Karpas-422 (cell line): ENCODE data around the gene PSMA8. TPM values are rescaled to one million over a fixed set of nuclear protein-coding genes. Genes with fewer than 3 reads are reported as not detected.

Experiments used
- total RNA-seq: library from RNA; depleted of rRNA; stranded (reverse); fragments of >200 nt; shearing (Covaris generic); gene quantifications from 2 replicates; pipeline ENCODE4 v1.2.3, GENCODE V29; 2014; ENCODE audit warnings: low replicate concordance; rRNA removed

The PSMA8 gene
- total RNA-seq, 1 experiment from 2014 or later, result not detected

Other genes starting within 250 kb of the PSMA8 start
- gene SS18, start 43.3 kb upstream of the PSMA8 start, total RNA-seq, result 123 and 146 TPM in 2 replicates
- 66.8 and 71.1 TPM in 2 replicates for gene TAF4B, start 92.6 kb downstream of the PSMA8 start, total RNA-seq